SK-MEL-5 (cell line): Measurements from ENCODE around the gene VBP1. TPM values are rescaled to one million over a fixed set of nuclear protein-coding genes. Genes with fewer than 3 reads are reported as not detected.
A peak's percentile ranks its signal among the peaks of the same experiment; 100 is the strongest.
"Not testable (repeated sequence)": the region's sequence is repeated elsewhere in the genome, so short reads cannot be mapped to it uniquely, and the experiment has no call there.

Experiments
- DNase-seq: peaks from one replicate; pipeline ENCODE4 v3.0.0-alpha.2; 2016; ENCODE audit warnings: low read depth, low spot score
- in situ Hi-C: cut with HindIII; loops from 2 replicates; pipeline ENCODE4 v1.10.0; 2016; ENCODE audit warnings: low sequenced_read_pairs, high pct_unique_total_duplicates, low pct_unique_long_range_greater_than_20kb
- total RNA-seq: library from RNA; depleted of rRNA; stranded (reverse); fragments of >200 nt; shearing (Covaris generic); gene quantifications from 2 replicates; pipeline ENCODE4 v1.2.3, GENCODE V29; 2014; rRNA removed

VBP1 gene
- total RNA-seq, 1 experiment from 2014 or later = 95.7 TPM

- DNase-seq = no peak
- in situ Hi-C loops = no loop called here
Observed at GRCh38 chrX:155251391-155251790, 35.1 kb downstream of the VBP1 start.

- in situ Hi-C loops = no loop called here
- DNase-seq = peak; percentile 53
Observed at GRCh38 chrX:155259752-155260151, 43.5 kb downstream of the VBP1 start.

GRCh38 chrX:155262970-155263754, 46.9 kb downstream of the VBP1 start:
- DNase-seq = no peak
- in situ Hi-C loops = no loop called here

DNA sequence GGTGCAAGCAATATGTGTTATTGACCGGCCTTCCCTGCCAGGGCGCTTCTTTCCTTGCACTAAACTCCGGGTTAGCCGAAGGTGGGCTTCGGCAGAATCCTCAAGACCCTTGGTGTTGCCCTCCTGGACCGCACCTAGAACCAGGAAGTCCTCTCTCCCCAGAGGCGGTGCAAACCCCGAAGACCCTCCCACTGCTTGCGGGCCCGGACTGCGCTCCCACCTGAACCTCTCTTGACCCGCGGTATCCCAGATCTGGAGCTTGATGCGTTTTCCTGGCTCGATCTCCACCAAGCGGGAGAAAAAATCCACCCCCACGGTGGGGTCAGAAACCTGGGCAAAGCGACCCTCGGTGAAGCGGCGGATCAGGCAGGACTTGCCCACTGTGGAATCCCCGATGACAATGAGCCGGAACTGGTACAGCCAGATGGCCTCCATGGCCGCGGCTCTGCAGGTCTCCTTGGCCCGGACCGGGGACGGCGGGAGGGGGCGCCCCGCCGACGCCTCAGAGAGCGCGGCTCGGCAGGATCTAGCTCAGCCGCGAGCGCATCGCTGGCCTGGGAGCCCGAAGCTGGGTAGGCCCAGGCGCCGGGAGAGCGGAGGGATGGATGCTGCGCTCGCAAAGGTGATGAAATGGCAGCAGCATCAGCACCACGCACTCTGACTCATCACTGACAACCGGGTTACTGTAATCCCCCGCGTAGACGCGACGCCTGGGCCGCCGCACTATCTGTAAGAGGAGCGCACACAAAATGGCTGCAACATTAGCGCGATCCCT, 47.8 kb downstream of the VBP1 start, which contains the start of gene RAB39B:
Gene RAB39B, minus strand, starts transcription at position 638 of the 775 bp plus-strand sequence. Its CDS starts 203 bp downstream, at position 435.
- DNase-seq = peak; percentile 58
- in situ Hi-C loops = no loop called here

DNA sequence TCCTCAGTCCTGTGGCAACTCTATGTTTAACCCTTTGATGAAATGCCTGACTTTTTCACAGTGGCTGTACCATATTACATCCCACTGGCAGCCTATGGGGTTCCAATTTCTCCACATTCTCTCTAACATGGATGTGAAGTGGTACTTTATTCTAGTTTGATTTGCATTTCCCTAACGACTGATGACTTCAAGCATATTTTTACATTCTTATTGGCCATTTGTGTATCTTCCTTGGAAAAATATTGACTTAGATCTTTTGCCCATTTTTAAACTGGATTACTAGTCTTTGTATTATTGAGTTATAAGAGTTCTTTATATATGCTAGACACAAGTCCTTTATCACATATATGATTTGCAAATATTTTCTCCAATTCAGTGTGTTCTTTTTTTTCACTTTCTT, 50.2 kb downstream of the VBP1 start:
- in situ Hi-C loops = no loop called here
- DNase-seq = no peak

DNA sequence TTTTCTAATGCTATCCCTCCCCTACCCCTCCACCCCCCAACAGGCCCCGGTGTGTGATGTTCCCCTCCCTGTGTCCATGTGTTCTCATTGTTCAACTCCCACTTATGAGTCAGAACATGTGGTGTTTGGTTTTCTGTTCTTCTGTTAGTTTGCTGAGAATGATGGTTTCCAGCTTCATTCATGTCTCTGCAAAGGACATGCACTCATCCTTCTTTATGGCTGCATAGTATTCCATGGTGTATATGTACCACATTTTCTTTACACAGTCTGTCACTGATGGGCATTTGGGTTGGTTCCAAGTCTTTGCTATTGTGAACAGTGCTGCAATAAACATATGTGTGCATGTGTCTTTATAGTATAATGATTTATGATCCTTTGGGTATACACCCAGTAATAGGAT, 51.7 kb downstream of the VBP1 start:
- in situ Hi-C loops, DNase-seq: not testable (repeated sequence)

GRCh38 chrX:155270969-155271368, 54.7 kb downstream of the VBP1 start:
- no peak for DNase-seq
- in situ Hi-C loops = no loop called here

- in situ Hi-C loops = no loop called here
Observed at GRCh38 chrX:155279873-155280272, 63.6 kb downstream of the VBP1 start.

More at GRCh38 chrX:155279873-155280272, 63.6 kb downstream of the VBP1 start:
- DNase-seq = no peak

Other genes starting within 250 kb of the VBP1 start
- gene F8, start 193.7 kb upstream of the VBP1 start, total RNA-seq = 0.50 and 0.56 TPM in 2 replicates
- 70.0 and 81.8 TPM in 2 replicates for gene FUNDC2, start 189.6 kb upstream of the VBP1 start, total RNA-seq
- 12.5 and 15.8 TPM in 2 replicates for gene CMC4, start 145.3 kb upstream of the VBP1 start, total RNA-seq
- gene MTCP1, start 145.3 kb upstream of the VBP1 start, total RNA-seq = 16.9 and 20.7 TPM in 2 replicates
- 6.3 and 8.1 TPM in 2 replicates for gene BRCC3, start 145.0 kb upstream of the VBP1 start, total RNA-seq
- gene RAB39B, start 48.0 kb downstream of the VBP1 start, total RNA-seq = 0.56 and 0.79 TPM in 2 replicates
- gene CLIC2, start 118.2 kb downstream of the VBP1 start, total RNA-seq = 0.05 and 0.67 TPM in 2 replicates
- not detected in 2 replicates for gene F8A2, start 165.6 kb downstream of the VBP1 start, total RNA-seq
- gene F8A3, start 242.2 kb downstream of the VBP1 start, total RNA-seq = 1.6 and 1.8 TPM in 2 replicates